Natural killer cell (primary cell): ENCODE results near the gene PDE11A. TPM values are rescaled to one million over a fixed set of nuclear protein-coding genes. Genes with fewer than 3 reads are reported as not detected.

ENCODE experiments used
- ATAC-seq, 3 donors: fragments of 150-1000 bp in 2 of 3; fragments of 200-7000 bp in 1 of 3; cut with Tn5 transposase; 1 replicate in 1 of 3; 2 replicates in 2 of 3; pipeline ENCODE4 v1.10.0; 2021; ENCODE audit warnings: mild to moderate bottlenecking in 2 of 3, moderate library complexity in 2 of 3
- DNase-seq, 2 donors: peaks; one replicate each; pipeline versions ENCODE4 v3.0.0 to v3.0.0-alpha.2; 2013 to 2021; ENCODE audit warnings: mixed read lengths in 1 of 2
- H3K27ac ChIP-seq: one replicate; pipeline ENCODE4 v1.5.1; 2013; ENCODE audit warnings: mild to moderate bottlenecking, low read length
- H3K27me3 ChIP-seq: one replicate; pipeline ENCODE4 v1.6.1; 2013; ENCODE audit warnings: low read length; ENCODE audit not compliant: control insufficient read depth, insufficient read depth
- H3K36me3 ChIP-seq: one replicate; pipeline ENCODE4 v1.6.1; 2013; ENCODE audit warnings: low read length; ENCODE audit not compliant: control insufficient read depth, insufficient read depth
- H3K4me1 ChIP-seq: one replicate; pipeline ENCODE4 v1.6.1; 2013; ENCODE audit warnings: low read length; ENCODE audit not compliant: control insufficient read depth, insufficient read depth
- H3K4me3 ChIP-seq: one replicate; pipeline ENCODE4 v1.5.1; 2013; ENCODE audit warnings: low read length
- H3K9me3 ChIP-seq: one replicate; pipeline ENCODE4 v1.6.1; 2013; ENCODE audit warnings: low read length; ENCODE audit not compliant: control insufficient read depth, insufficient read depth
- H3K27ac Mint-ChIP-seq, 2 donors: one replicate each; pipeline ENCODE4 v1.8.0; 2022; ENCODE audit warnings: mild to moderate bottlenecking in 2 of 2, mixed read lengths in 2 of 2, moderate library complexity in 1 of 2
- H3K27me3 Mint-ChIP-seq, 2 donors: one replicate each; pipeline ENCODE4 v1.8.0; 2022; ENCODE audit warnings: low read depth in 2 of 2, mixed read lengths in 2 of 2
- H3K36me3 Mint-ChIP-seq: one replicate; pipeline ENCODE4 v1.8.0; 2022; ENCODE audit warnings: mixed read lengths
- H3K4me1 Mint-ChIP-seq, 2 donors: one replicate each; pipeline ENCODE4 v1.8.0; 2022; ENCODE audit warnings: mixed read lengths in 2 of 2
- H3K4me3 Mint-ChIP-seq: one replicate; pipeline ENCODE4 v1.8.0; 2022; ENCODE audit warnings: mild to moderate bottlenecking, moderate library complexity, mixed read lengths
- H3K9me3 Mint-ChIP-seq, 2 donors: one replicate each; pipeline ENCODE4 v1.8.0; 2022; ENCODE audit warnings: mixed read lengths in 2 of 2
- CTCF ChIP-seq: fragments of 200-600 bp; IDR thresholded peaks from one replicate; pipeline ENCODE4 v1.8.0; 2022; ENCODE audit warnings: antibody characterized with exemption
- WGBS: methylation state at CpG from one replicate; pipeline ENCODE4 v1.1.7; 2013; ENCODE audit warnings: missing lambda C conversion rate; ENCODE audit not compliant: insufficient coverage; 5-methylcytosine and 5-hydroxymethylcytosine counted together
- intact Hi-C: fragments of 100-400 bp; cut with micrococcal nuclease; formaldehyde crosslinking; loops from one replicate; pipeline ENCODE4 v1.14.2; 2022
- total RNA-seq, 4 donors: library from RNA; stranded (reverse); fragments of 120-200 nt in 1 of 4; gene quantifications; one replicate each; pipeline versions ENCODE4 v1.2.3 to v1.2.4, GENCODE V29; 2013 to 2022

PDE11A gene
- total RNA-seq, 3 donors from 2014 or later (not counting 1 experiment from before 2014, with no cell fraction given), result not detected

DNA sequence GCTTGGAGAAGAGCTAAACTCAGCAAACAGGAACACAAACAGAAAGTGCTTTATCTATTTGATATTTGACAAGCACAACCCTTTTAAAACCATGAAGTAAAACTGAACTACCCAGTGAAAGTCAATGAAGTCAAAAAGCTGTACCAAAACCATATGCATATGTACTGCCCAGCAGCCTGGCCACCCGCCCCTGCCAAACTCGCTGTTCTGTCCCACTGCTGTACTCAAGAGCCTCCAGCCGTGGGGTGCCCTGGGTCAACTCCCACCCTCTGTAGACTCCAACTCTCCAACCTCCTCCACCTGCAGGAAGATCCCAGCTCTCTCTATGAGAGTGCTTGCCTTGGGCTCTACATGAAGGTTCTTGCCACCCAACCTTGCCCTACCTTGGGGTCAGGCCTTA is 411.8 kb downstream of the PDE11A start:
- Histone ChIP-seq H3K4me3 (no peak overlapping the region), H3K27me3 (no peaks in the 10 kb centered on the region), H3K27ac (no peak overlapping the region), H3K36me3 (no peaks in the 10 kb centered on the region), H3K9me3 (no peaks in the 10 kb centered on the region), H3K4me1 (no peaks in the 10 kb centered on the region)
- intact Hi-C loops, result no loop called here
- Mint-ChIP-seq H3K4me3 (no peak overlapping the region), H3K27ac (no peak overlapping the region), H3K36me3 (no peaks in the 10 kb centered on the region), H3K4me1 (no peaks in the 10 kb centered on the region), H3K9me3 (no peaks in the 10 kb centered on the region), H3K27me3 (peaks cover 13 to 20% of the 10 kb centered on the region in 2 donors)
- WGBS, result 61% methylated on average over 3 of the region's 3 CpGs
- ATAC-seq (no peak), DNase-seq (no peak)
- TF ChIP-seq CTCF, result no peak

DNA sequence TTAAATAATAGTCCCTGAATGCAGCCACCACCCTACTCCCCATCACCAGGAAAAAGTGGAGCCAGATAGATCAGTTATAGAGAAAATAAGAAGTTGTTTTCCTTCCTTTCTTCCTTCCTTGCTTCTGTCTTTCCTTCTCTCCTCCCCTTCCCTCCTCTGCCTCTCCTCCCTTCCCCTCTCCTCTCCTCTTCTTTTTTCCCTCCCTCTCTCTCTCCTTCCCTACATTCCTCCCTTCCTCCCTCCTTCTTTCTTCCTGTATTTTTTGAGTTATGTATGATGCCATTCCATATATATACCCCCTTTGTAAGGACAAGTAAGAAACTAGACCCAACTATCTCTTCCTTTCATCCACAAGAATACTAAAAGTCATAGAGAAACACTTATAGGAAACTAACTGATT is 414.3 kb downstream of the PDE11A start:
- Mint-ChIP-seq H3K4me1 (no peaks in the 10 kb centered on the region), H3K9me3 (no peaks in the 10 kb centered on the region)

GRCh38 chr2:177651833-177652232 is 420.7 kb downstream of the PDE11A start:
- Mint-ChIP-seq H3K36me3 (no peaks in the 10 kb centered on the region), H3K9me3 (no peaks in the 10 kb centered on the region), H3K4me1 (no peaks in the 10 kb centered on the region), H3K27ac (no peak overlapping the region), H3K27me3 (peaks cover 16 to 38% of the 10 kb centered on the region in 2 donors), H3K4me3 (no peak overlapping the region)
- Histone ChIP-seq H3K27me3 (no peaks in the 10 kb centered on the region), H3K36me3 (no peaks in the 10 kb centered on the region), H3K4me3 (no peak overlapping the region), H3K4me1 (no peaks in the 10 kb centered on the region), H3K9me3 (no peaks in the 10 kb centered on the region), H3K27ac (no peak overlapping the region)
- 77% methylated on average over 6 of the region's 7 CpGs for WGBS
- intact Hi-C loops, result no loop called here
- no peak for TF ChIP-seq CTCF
- DNase-seq, result no peak
- no peak for ATAC-seq

More for the DNA sequence above, 414.3 kb downstream of the PDE11A start:
- H3K9me3 ChIP-seq, result no peaks in the 10 kb centered on the region
- Mint-ChIP-seq H3K4me3 (no peak overlapping the region), H3K27me3 (peaks cover 17 to 20% of the 10 kb centered on the region in 2 donors), H3K27ac (no peak overlapping the region), H3K36me3 (no peaks in the 10 kb centered on the region)
- TF ChIP-seq CTCF, result no peak
- no peak overlapping the region for H3K4me3 ChIP-seq
- no peak for ATAC-seq
- no peaks in the 10 kb centered on the region for H3K36me3 ChIP-seq
- H3K27me3 ChIP-seq, result no peaks in the 10 kb centered on the region
- no peaks in the 10 kb centered on the region for H3K4me1 ChIP-seq
- DNase-seq, result no peak
- H3K27ac ChIP-seq, result no peak overlapping the region
- intact Hi-C loops, result no loop called here
